GM23248 (cell line): ENCODE measurements around the gene PIBF1. TPM values are rescaled to one million over a fixed set of nuclear protein-coding genes. Genes with fewer than 3 reads are reported as not detected.

Source experiments
- DNase-seq: peaks from one replicate; pipeline ENCODE4 v3.0.0-alpha.2; 2015
- H2AFZ ChIP-seq: fragments of 200-600 bp; sonication (generic); 2 replicates; pipeline ENCODE4 v1.6.1; 2016; ENCODE audit warnings: antibody characterized with exemption
- H3F3A ChIP-seq: fragments of 200-600 bp; sonication (generic); 2 replicates; pipeline ENCODE4 v1.6.1; 2016; ENCODE audit warnings: mild to moderate bottlenecking, antibody characterized with exemption, mixed run types; ENCODE audit not compliant: insufficient read depth
- H3K27ac ChIP-seq: fragments of 200-600 bp; sonication (generic); 2 replicates; pipeline ENCODE4 v1.5.1; 2016; ENCODE audit warnings: mild to moderate bottlenecking
- H3K27me3 ChIP-seq: fragments of 200-600 bp; sonication (generic); replicated peaks from 2 replicates; pipeline ENCODE4 v1.6.1; 2016; ENCODE audit warnings: mild to moderate bottlenecking; ENCODE audit not compliant: insufficient read depth
- H3K36me3 ChIP-seq: fragments of 200-600 bp; sonication (generic); 2 replicates; pipeline ENCODE4 v1.6.1; 2016; ENCODE audit warnings: low read depth, mild to moderate bottlenecking
- H3K4me1 ChIP-seq: fragments of 200-600 bp; sonication (generic); 2 replicates; pipeline ENCODE4 v1.6.1; 2016; ENCODE audit warnings: mild to moderate bottlenecking; ENCODE audit not compliant: insufficient read depth
- H3K4me2 ChIP-seq: fragments of 200-600 bp; sonication (generic); one replicate; pipeline ENCODE4 v1.6.1; 2016; ENCODE audit warnings: mild to moderate bottlenecking; ENCODE audit not compliant: unreplicated experiment
- H3K4me3 ChIP-seq: fragments of 200-600 bp; sonication (generic); 2 replicates; pipeline ENCODE4 v1.5.1; 2016; ENCODE audit warnings: mild to moderate bottlenecking
- H3K79me2 ChIP-seq: fragments of 200-600 bp; sonication (generic); 2 replicates; pipeline ENCODE4 v1.6.1; 2016; ENCODE audit warnings: mild to moderate bottlenecking; ENCODE audit not compliant: insufficient read depth
- H3K9ac ChIP-seq: fragments of 200-600 bp; sonication (generic); 2 replicates; pipeline ENCODE4 v1.6.1; 2016; ENCODE audit warnings: mild to moderate bottlenecking
- H3K9me2 ChIP-seq: fragments of 200-600 bp; sonication (generic); 2 replicates; pipeline ENCODE4 v1.6.1; 2016; ENCODE audit warnings: mixed run types, mild to moderate bottlenecking, moderate library complexity; ENCODE audit not compliant: insufficient read depth
- H3K9me3 ChIP-seq: fragments of 200-600 bp; sonication (generic); one replicate; pipeline ENCODE4 v1.6.1; 2017; ENCODE audit warnings: low read depth
- H4K20me1 ChIP-seq: fragments of 200-600 bp; sonication (generic); 2 replicates; pipeline ENCODE4 v1.6.0; 2016; ENCODE audit not compliant: insufficient read depth
- EZH2 ChIP-seq: fragments of 200-600 bp; sonication (generic); IDR thresholded peaks from 2 replicates; pipeline ENCODE4 v1.6.1; 2018; ENCODE audit warnings: antibody characterized with exemption, mild to moderate bottlenecking; ENCODE audit not compliant: insufficient read depth, poor library complexity, severe bottlenecking
- EZH2phosphoT487 ChIP-seq: fragments of 200-600 bp; sonication (generic); IDR thresholded peaks from 2 replicates; pipeline ENCODE4 v1.6.1; 2018; ENCODE audit warnings: antibody characterized with exemption, moderate library complexity, mild to moderate bottlenecking, low read depth; ENCODE audit not compliant: insufficient read depth
- WGBS, 2 experiments: methylation state at CpG; one replicate each; pipeline ENCODE4 v1.1.6; 2015 to 2017; ENCODE audit warnings: low lambda C conversion rate in 2 of 2, low coverage in 1 of 2; ENCODE audit errors: missing lambda C conversion rate in 2 of 2; 5-methylcytosine and 5-hydroxymethylcytosine counted together
- in situ Hi-C: fragments of 300-500 bp; cut with MboI; formaldehyde crosslinking; loops from 2 replicates; pipeline ENCODE4 v1.15.0; 2020
- polyA plus RNA-seq: library from polyadenylated mRNA; unstranded; fragments of >200 nt; fragmentation: Nextera tagmentation; extraction: Ambion mirVana; gene quantifications from 2 replicates; pipeline ENCODE4 v1.2.1, GENCODE V29; 2016
- total RNA-seq: library from RNA; depleted of rRNA; stranded (reverse); fragments of >200 nt; shearing (Covaris generic); gene quantifications from 2 replicates; pipeline ENCODE4 v1.2.3, GENCODE V29; 2014

The PIBF1 gene
- total and polyA plus RNA-seq, 2 experiments from 2014 or later = 15.2 to 17.0 TPM

DNA sequence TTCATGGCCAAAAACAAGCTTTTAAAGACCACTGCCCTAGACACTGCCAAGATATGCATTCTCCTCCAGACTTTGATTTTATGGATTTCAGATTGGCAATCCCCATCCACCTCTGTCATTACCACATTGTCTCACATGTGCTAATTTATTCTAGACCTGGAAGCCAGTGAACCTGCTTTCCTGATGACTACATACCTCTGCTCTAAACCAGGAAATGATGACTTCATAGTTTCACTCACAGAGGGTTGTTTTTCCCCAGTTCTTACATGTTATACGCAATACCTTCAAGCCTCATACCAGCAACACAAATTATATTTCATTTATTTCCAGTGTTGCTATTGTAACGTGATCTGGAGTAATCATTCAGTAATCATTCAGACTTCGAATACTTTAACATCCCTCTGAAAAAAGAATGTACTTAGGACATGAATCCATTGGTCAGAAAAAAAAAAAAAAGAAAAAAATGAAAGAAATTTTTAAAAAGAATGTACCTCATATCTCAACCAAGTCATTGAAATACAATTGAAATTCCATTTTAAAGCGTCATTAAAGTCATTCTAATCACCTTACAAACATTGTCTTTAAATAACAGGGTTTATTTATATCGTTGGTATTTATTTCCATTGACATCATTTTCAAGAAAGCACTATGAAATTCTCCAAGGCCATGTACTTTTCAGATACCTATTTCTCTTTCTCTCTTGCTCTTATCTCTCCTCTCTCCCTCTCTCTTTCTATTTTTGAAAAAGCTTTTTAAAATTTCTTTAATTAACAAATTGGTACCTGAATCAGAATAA is 243.5 kb downstream of the PIBF1 start:
- WGBS, 2 experiments = 77 to 80% methylated on average over 5 of the region's 5 CpGs
- Histone ChIP-seq H3K4me2 (no peak overlapping the region), H3K79me2 (no peaks in the 10 kb centered on the region), H3F3A (no peaks in the 10 kb centered on the region), H3K9ac (no peak overlapping the region), H3K27me3 (no peaks in the 10 kb centered on the region), H3K9me2 (no peaks in the 10 kb centered on the region), H2AFZ (no peak overlapping the region), H3K36me3 (no peaks in the 10 kb centered on the region), H3K4me3 (no peak overlapping the region), H3K27ac (no peak overlapping the region), H3K4me1 (0 out of 2 replicates have a peak, but pooled peaks cover 4% of the 10 kb centered on the region), H3K9me3 (no peaks in the 10 kb centered on the region), H4K20me1 (no peaks in the 10 kb centered on the region)
- in situ Hi-C loops = no loop called here
- TF ChIP-seq EZH2phosphoT487 = no peak
- TF ChIP-seq EZH2 = no peak
- DNase-seq = peak; percentile 18

DNA sequence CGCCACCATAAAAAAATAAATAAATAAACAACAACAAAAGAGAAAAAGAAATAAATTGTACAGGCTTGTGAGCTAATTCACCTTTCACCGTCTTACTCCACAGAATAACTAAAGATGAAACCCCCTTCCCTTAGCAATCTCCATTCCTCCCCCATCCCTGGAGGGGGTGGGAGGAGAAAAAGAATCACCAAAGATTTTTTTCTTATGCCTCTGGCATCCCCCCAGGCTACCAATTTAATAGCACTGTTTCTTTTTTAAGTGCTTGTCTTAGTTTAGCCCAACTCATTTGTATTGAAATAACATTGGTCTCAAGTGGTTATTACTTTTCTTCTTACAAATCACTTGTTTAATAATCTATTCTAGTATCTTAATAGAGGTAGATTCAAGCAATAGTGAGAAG is 253.0 kb downstream of the PIBF1 start:
- no peak overlapping the region for H2AFZ ChIP-seq
- H3K9me2 ChIP-seq = no peaks in the 10 kb centered on the region
- in situ Hi-C loops = no loop called here
- H3K4me3 ChIP-seq = no peak overlapping the region
- DNase-seq = no peak
- WGBS, 2 experiments = 93 to 100% methylated on average over 2 of the region's 2 CpGs
- no peaks in the 10 kb centered on the region for H3K4me1 ChIP-seq
- no peak for TF ChIP-seq EZH2phosphoT487
- no peak for TF ChIP-seq EZH2
- no peaks in the 10 kb centered on the region for H3K36me3 ChIP-seq
- H3K4me2 ChIP-seq = no peak overlapping the region
- H3K9me3 ChIP-seq = no peaks in the 10 kb centered on the region
- no peaks in the 10 kb centered on the region for H3F3A ChIP-seq
- H4K20me1 ChIP-seq = no peaks in the 10 kb centered on the region
- H3K79me2 ChIP-seq = no peaks in the 10 kb centered on the region
- no peaks in the 10 kb centered on the region for H3K27me3 ChIP-seq
- H3K27ac ChIP-seq = no peak overlapping the region
- no peak overlapping the region for H3K9ac ChIP-seq

DNA sequence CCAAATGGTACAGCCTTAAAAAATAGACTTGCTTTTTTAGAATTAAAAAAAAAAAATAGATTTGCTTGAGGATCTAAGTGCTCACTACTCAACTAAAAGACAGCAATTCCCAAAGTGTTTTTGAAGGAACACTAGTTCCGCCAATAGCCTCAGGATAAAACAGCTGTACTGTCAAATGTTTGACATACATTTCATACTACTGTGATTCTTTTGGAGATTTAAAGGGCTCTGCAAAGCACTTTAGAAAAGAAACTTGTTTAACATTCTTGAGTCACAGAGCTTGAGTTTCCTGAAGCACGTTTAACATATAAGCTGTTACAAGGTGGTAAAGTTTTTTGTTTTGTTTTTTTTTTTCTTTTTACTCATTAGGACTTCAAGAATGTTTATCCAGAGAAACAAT is 253.7 kb downstream of the PIBF1 start:
- H3K4me3 ChIP-seq = no peak overlapping the region
- no peaks in the 10 kb centered on the region for H4K20me1 ChIP-seq
- H3K27ac ChIP-seq = no peak overlapping the region
- H3K4me2 ChIP-seq = no peak overlapping the region
- no peaks in the 10 kb centered on the region for H3F3A ChIP-seq
- H3K27me3 ChIP-seq = no peaks in the 10 kb centered on the region
- H3K79me2 ChIP-seq = no peaks in the 10 kb centered on the region
- H3K36me3 ChIP-seq = no peaks in the 10 kb centered on the region
- in situ Hi-C loops = no loop called here
- TF ChIP-seq EZH2 (no peak), EZH2phosphoT487 (no peak)
- H2AFZ ChIP-seq = no peak overlapping the region
- H3K9ac ChIP-seq = no peak overlapping the region
- no peaks in the 10 kb centered on the region for H3K9me2 ChIP-seq
- H3K9me3 ChIP-seq = no peaks in the 10 kb centered on the region
- 73 to 87% methylated on average over 2 of the region's 2 CpGs for WGBS, 2 experiments
- no peaks in the 10 kb centered on the region for H3K4me1 ChIP-seq
- DNase-seq = no peak

DNA sequence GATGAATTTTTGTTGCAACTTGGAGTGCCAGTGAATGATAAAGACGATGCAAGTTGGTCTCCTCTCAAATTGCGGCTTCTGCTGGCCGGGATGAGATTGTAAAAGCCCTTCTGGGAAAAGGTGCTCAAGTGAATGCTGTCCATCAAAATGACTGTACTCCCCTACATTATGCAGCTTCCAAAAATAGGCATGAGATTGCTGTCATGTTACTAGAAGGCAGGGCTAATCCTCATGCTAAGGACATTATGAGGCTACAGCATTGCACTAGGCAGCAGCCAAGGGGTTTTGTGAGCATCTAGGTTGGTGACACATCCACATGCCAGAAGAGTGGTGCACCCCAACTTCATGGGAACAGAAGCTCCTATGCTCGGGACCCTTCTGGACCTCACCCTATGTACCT is 254.6 kb downstream of the PIBF1 start:
- Histone ChIP-seq H3K9me3 (no peaks in the 10 kb centered on the region), H3K4me2 (no peak overlapping the region), H3K4me3 (no peak overlapping the region), H3K79me2 (no peaks in the 10 kb centered on the region), H2AFZ (no peak overlapping the region), H3K9me2 (no peaks in the 10 kb centered on the region), H3K27ac (no peak overlapping the region), H3K4me1 (no peaks in the 10 kb centered on the region), H3F3A (no peaks in the 10 kb centered on the region), H3K9ac (no peak overlapping the region), H3K27me3 (no peaks in the 10 kb centered on the region), H4K20me1 (no peaks in the 10 kb centered on the region), H3K36me3 (no peaks in the 10 kb centered on the region)
- in situ Hi-C loops = no loop called here
- TF ChIP-seq EZH2phosphoT487 (no peak), EZH2 (no peak)
- 91 to 96% methylated on average over 4 of the region's 4 CpGs for WGBS, 2 experiments
- no peak for DNase-seq

DNA sequence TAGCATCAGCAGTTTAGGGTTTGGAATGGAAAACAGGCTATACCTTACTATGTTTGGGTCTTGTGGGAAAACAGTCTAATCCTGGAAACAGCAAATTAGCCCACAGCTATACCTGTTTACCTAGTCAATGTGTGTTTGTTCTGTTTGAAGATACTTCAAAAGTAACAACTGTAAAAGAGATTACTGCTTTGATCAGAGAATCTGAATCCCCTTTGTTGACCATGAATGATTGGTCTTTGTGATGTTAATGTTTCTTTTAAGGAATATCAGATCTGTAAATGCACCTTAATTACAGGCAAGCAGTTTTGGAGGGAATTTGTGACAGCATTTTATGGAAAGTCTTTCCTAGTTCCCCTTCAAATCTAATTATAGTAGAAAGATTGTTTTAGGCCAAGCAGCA is 256.1 kb downstream of the PIBF1 start:
- in situ Hi-C loops = no loop called here
- no peak for TF ChIP-seq EZH2
- no peak for TF ChIP-seq EZH2phosphoT487
- H3K27ac ChIP-seq = no peak overlapping the region

More for the DNA sequence above, 256.1 kb downstream of the PIBF1 start:
- no peaks in the 10 kb centered on the region for H4K20me1 ChIP-seq
- H3K9me3 ChIP-seq = no peaks in the 10 kb centered on the region
- H3K4me3 ChIP-seq = no peak overlapping the region
- no peaks in the 10 kb centered on the region for H3F3A ChIP-seq
- H3K9me2 ChIP-seq = no peaks in the 10 kb centered on the region
- no peaks in the 10 kb centered on the region for H3K27me3 ChIP-seq
- no peak overlapping the region for H3K9ac ChIP-seq
- H3K79me2 ChIP-seq = no peaks in the 10 kb centered on the region
- H2AFZ ChIP-seq = no peak overlapping the region
- DNase-seq = no peak
- no peaks in the 10 kb centered on the region for H3K4me1 ChIP-seq
- no peak overlapping the region for H3K4me2 ChIP-seq
- no peaks in the 10 kb centered on the region for H3K36me3 ChIP-seq
